Loucy (cell line): Measurements from ENCODE around the gene GGT7.

Source experiments
- EZH2phosphoT487 ChIP-seq: fragments of 200-600 bp; IDR thresholded peaks from 2 replicates; pipeline ENCODE4 v1.6.1; 2018; ENCODE audit warnings: antibody characterized with exemption, mild to moderate bottlenecking, moderate library complexity, borderline replicate concordance
- TF ChIP-seq, protein P1 (sequence below): fragments of 200-600 bp; sonication (generic); conservative IDR thresholded peaks from 2 replicates; pipeline ENCODE4 v1.5.1; 2014; ENCODE audit warnings: mild to moderate bottlenecking, antibody characterized with exemption, low read length

GRCh38 chr20:34871966-34872621 is 562 bp downstream of the GGT7 start:
- TF ChIP-seq, protein P1, sequence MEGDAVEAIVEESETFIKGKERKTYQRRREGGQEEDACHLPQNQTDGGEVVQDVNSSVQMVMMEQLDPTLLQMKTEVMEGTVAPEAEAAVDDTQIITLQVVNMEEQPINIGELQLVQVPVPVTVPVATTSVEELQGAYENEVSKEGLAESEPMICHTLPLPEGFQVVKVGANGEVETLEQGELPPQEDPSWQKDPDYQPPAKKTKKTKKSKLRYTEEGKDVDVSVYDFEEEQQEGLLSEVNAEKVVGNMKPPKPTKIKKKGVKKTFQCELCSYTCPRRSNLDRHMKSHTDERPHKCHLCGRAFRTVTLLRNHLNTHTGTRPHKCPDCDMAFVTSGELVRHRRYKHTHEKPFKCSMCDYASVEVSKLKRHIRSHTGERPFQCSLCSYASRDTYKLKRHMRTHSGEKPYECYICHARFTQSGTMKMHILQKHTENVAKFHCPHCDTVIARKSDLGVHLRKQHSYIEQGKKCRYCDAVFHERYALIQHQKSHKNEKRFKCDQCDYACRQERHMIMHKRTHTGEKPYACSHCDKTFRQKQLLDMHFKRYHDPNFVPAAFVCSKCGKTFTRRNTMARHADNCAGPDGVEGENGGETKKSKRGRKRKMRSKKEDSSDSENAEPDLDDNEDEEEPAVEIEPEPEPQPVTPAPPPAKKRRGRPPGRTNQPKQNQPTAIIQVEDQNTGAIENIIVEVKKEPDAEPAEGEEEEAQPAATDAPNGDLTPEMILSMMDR, result no peak
- TF ChIP-seq EZH2phosphoT487, result no peak
